Thoracic aorta (tissue), 2 donors: ENCODE data around the gene HOXD13. TPM values are rescaled to one million over a fixed set of nuclear protein-coding genes. Genes with fewer than 3 reads are reported as not detected.

Experiments
- ATAC-seq: fragments of 150-250 bp; one replicate; pipeline ENCODE4 v1.8.0; 2017; ENCODE audit warnings: low read depth; ENCODE audit not compliant: insufficient number of reproducible peaks, low FRiP score
- DNase-seq: peaks from one replicate; pipeline ENCODE4 v3.0.0-alpha.2; 2020; ENCODE audit warnings: low spot score
- H3K27ac ChIP-seq, 2 donors: fragments of 200-600 bp; sonication (generic); 1 replicate in 1 of 2; 2 replicates in 1 of 2; pipeline ENCODE4 v1.5.1; 2016; ENCODE audit warnings: mild to moderate bottlenecking in 2 of 2, moderate library complexity in 2 of 2
- H3K27me3 ChIP-seq: fragments of 200-600 bp; sonication (generic); replicated peaks from 2 replicates; pipeline ENCODE4 v1.6.0; 2016; ENCODE audit warnings: mild to moderate bottlenecking; ENCODE audit not compliant: insufficient read depth
- H3K36me3 ChIP-seq: fragments of 200-600 bp; sonication (generic); one replicate; pipeline ENCODE4 v1.5.1; 2016
- H3K4me1 ChIP-seq, 2 donors: fragments of 200-600 bp; sonication (generic); 1 replicate in 1 of 2; 2 replicates in 1 of 2; pipeline versions ENCODE4 v1.5.1 to v1.6.0; 2016; ENCODE audit warnings: low read depth in 2 of 2, mild to moderate bottlenecking in 1 of 2; ENCODE audit not compliant: control insufficient read depth in 1 of 2
- H3K4me3 ChIP-seq: fragments of 200-600 bp; sonication (generic); 2 replicates; pipeline ENCODE4 v1.5.1; 2016; ENCODE audit warnings: mild to moderate bottlenecking
- H3K9me3 ChIP-seq: fragments of 200-600 bp; sonication (generic); 2 replicates; pipeline ENCODE4 v1.5.1; 2016
- total RNA-seq, 2 donors: library from RNA; depleted of rRNA; stranded (reverse); fragments of >200 nt; gene quantifications; one replicate each; pipeline versions ENCODE4 v1.1.0 to v1.2.3, GENCODE V29; 2016
- TF ChIP-seq, protein P1 (sequence below): fragments of 200-600 bp; sonication (generic); IDR thresholded peaks from one replicate; pipeline ENCODE4 v1.5.1; 2019; ENCODE audit warnings: antibody characterized with exemption

Gene HOXD13
- total RNA-seq, 2 donors from 2014 or later, result not detected

GRCh38 chr2:176067589-176068418 lies 24.7 kb upstream of the HOXD13 start:
- H3K27ac ChIP-seq, result no peak overlapping the region

DNA sequence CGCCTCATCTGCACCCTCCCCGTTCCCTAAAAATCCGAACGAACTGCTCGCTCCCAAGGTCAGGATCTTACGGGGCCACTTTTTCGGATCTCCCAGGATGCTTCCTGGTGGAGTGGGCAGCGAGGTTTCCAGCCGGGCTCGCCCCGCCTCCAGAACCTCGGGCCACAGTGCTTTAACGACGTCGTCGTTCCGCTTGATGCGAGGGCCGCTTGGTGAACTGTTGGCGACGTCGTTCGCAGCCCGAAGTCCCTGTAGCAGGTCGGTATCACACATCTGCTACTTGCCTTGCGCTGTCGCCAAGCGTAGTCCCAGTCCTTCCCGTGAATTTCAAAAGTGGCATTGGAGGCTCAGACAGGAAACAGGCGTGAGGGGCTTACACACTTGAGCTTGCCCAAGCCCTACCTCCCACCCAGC lies 24.1 kb upstream of the HOXD13 start:
- TF ChIP-seq, protein P1, sequence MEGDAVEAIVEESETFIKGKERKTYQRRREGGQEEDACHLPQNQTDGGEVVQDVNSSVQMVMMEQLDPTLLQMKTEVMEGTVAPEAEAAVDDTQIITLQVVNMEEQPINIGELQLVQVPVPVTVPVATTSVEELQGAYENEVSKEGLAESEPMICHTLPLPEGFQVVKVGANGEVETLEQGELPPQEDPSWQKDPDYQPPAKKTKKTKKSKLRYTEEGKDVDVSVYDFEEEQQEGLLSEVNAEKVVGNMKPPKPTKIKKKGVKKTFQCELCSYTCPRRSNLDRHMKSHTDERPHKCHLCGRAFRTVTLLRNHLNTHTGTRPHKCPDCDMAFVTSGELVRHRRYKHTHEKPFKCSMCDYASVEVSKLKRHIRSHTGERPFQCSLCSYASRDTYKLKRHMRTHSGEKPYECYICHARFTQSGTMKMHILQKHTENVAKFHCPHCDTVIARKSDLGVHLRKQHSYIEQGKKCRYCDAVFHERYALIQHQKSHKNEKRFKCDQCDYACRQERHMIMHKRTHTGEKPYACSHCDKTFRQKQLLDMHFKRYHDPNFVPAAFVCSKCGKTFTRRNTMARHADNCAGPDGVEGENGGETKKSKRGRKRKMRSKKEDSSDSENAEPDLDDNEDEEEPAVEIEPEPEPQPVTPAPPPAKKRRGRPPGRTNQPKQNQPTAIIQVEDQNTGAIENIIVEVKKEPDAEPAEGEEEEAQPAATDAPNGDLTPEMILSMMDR, result no peak
- DNase-seq (no peak), ATAC-seq (no peak)
- Histone ChIP-seq H3K9me3 (no peaks in the 10 kb centered on the region), H3K4me3 (peak overlapping the region; percentile 12), H3K4me1 (peaks cover 14 to 22% of the 10 kb centered on the region in 2 donors), H3K27ac (no peak overlapping the region), H3K36me3 (no peaks in the 10 kb centered on the region), H3K27me3 (peaks cover 31% of the 10 kb centered on the region)

More at GRCh38 chr2:176067589-176068418, 24.7 kb upstream of the HOXD13 start:
- no peaks in the 10 kb centered on the region for H3K36me3 ChIP-seq
- peak overlapping the region; percentile 59 for H3K4me3 ChIP-seq
- peaks cover 14 to 22% of the 10 kb centered on the region in 2 donors for H3K4me1 ChIP-seq
- DNase-seq (no peak), ATAC-seq (no peak)
- TF ChIP-seq, protein P1, result no peak
- peaks cover 25% of the 10 kb centered on the region for H3K27me3 ChIP-seq
- no peaks in the 10 kb centered on the region for H3K9me3 ChIP-seq

DNA sequence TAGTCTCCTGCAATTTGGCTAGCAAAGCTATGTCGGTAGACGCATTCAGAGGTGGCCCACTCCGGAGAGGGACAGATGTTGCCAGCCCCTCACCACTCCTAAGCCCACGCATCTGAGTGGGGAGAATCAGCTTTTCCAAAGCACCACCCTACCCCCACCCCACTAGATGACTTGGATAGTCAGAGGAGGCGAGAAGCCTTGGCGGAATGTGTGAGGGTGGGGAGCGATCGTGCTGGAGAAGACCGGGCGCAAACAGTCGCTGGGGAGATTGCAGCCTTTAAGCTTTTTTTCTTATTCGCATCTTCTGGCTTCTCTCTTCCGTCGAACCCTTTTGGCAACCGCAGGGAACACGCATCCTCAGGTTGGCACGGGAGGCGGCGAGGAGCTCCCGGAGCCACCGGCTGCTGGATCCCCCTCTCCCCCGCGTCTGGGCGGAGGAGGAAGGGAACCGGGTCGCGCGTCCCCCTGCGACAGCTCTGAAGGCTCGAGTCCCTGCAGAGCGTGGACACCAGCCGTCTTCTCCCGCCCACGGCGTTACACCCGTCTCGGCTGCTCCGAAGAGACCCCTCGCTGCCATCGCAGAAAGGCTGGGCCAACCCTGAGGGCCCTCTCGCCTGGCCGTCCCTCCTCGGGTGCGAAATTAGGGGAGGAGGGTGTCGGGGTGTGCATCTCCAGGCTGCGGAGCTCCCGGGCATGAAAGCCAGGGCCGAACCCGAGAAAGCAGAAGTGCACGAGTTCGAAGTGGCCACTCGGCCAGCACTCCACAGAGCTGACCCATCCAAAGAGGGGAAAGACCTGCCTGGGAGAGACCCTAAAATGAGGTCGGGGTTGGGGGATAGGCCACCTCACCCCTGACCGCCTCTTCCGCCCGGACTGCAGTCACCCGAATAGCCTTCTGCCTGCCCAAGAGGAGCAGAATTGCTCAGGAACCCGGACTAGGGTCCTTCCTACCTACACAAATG lies 20.9 kb upstream of the HOXD13 start:
- TF ChIP-seq, protein P1, result no peak

DNA sequence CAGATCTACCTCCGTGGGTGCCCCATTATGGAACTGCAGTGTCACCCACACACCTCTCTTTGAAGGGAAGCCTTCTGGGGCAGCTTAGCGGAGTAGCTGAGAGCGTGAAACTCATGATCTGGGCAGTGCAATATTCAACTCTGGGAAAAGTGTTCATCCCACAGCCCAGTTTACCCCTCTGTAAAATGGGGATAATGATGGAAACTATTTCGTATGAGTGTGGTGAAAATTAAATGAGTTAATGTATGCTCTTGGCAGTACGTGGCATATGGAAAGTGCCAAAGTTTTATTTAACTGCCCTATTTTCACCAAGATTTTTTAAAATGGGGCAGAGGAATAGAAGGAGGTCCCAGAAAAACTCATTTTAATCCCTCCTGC lies 20.2 kb upstream of the HOXD13 start:
- no peaks in the 10 kb centered on the region for H3K36me3 ChIP-seq
- no peak overlapping the region for H3K27ac ChIP-seq
- peaks cover 8 to 16% of the 10 kb centered on the region in 2 donors for H3K4me1 ChIP-seq
- DNase-seq (no peak), ATAC-seq (no peak)
- no peak overlapping the region for H3K4me3 ChIP-seq
- TF ChIP-seq, protein P1, result no peak
- peaks cover 60% of the 10 kb centered on the region for H3K27me3 ChIP-seq
- H3K9me3 ChIP-seq, result no peaks in the 10 kb centered on the region

More for the DNA sequence above, 20.9 kb upstream of the HOXD13 start:
- no peaks in the 10 kb centered on the region for H3K9me3 ChIP-seq
- no peak overlapping the region for H3K27ac ChIP-seq
- H3K4me3 ChIP-seq, result no peak overlapping the region
- peaks cover 56% of the 10 kb centered on the region for H3K27me3 ChIP-seq
- DNase-seq (no peak), ATAC-seq (no peak)
- H3K4me1 ChIP-seq, result peaks cover 14 to 22% of the 10 kb centered on the region in 2 donors
- no peaks in the 10 kb centered on the region for H3K36me3 ChIP-seq
